GM18873 (cell line): ENCODE results near the gene NLN.
A peak's percentile ranks its signal among the peaks of the same experiment; 100 is the strongest.
"Not testable (repeated sequence)": the region's sequence is repeated elsewhere in the genome, so short reads cannot be mapped to it uniquely, and the experiment has no call there.

Experiments
- ATAC-seq: cut with Tn5 transposase; IDR thresholded peaks from one replicate; pipeline ENCODE4 v1.9.1; 2021; ENCODE audit warnings: mild to moderate bottlenecking, moderate library complexity, moderate number of reproducible peaks; ENCODE audit not compliant: unreplicated experiment, low FRiP score

Gene NLN

GRCh38 chr5:65721720-65722574 is at the start of gene NLN, which contains the start of gene SGTB:
Gene NLN, plus strand, starts transcription at chr5:65722205. Its CDS starts 169 bp downstream, at chr5:65722374.
Gene SGTB, minus strand, starts transcription at chr5:65722109. Its CDS starts 1,302 bp downstream, at chr5:65720807.
- ATAC-seq = peak; percentile 78

GRCh38 chr5:65672796-65673195 is 49.2 kb upstream of the NLN start:
- ATAC-seq = no peak

GRCh38 chr5:65674749-65675148 is 47.3 kb upstream of the NLN start:
- ATAC-seq = no peak

- ATAC-seq = not testable (repeated sequence)
Observed at GRCh38 chr5:65676056-65676455, 45.9 kb upstream of the NLN start.

- no peak for ATAC-seq
Observed at GRCh38 chr5:65682148-65682547, 39.9 kb upstream of the NLN start.

- ATAC-seq = no peak
Observed at GRCh38 chr5:65693121-65693520, 28.9 kb upstream of the NLN start.

GRCh38 chr5:65695162-65695755 is 26.7 kb upstream of the NLN start:
- no peak for ATAC-seq

GRCh38 chr5:65695896-65696295 is 26.1 kb upstream of the NLN start:
- no peak for ATAC-seq

GRCh38 chr5:65696892-65697291 is 25.1 kb upstream of the NLN start:
- ATAC-seq = no peak

GRCh38 chr5:65699338-65699737 is 22.7 kb upstream of the NLN start:
- no peak for ATAC-seq

GRCh38 chr5:65702036-65702435 is 20.0 kb upstream of the NLN start:
- no peak for ATAC-seq

- ATAC-seq = no peak
Observed at GRCh38 chr5:65704621-65705239, 17.3 kb upstream of the NLN start.

- no peak for ATAC-seq
Observed at GRCh38 chr5:65707663-65708062, 14.3 kb upstream of the NLN start.

- ATAC-seq = no peak
Observed at GRCh38 chr5:65708145-65708544, 13.9 kb upstream of the NLN start.

- ATAC-seq = no peak
Observed at GRCh38 chr5:65718576-65719310, 3.3 kb upstream of the NLN start.

- no peak for ATAC-seq
Observed at GRCh38 chr5:65721050-65721719, 820 bp upstream of the NLN start.

GRCh38 chr5:65722575-65723403 is 784 bp downstream of the NLN start:
- ATAC-seq = no peak

GRCh38 chr5:65727491-65728156 is 5.6 kb downstream of the NLN start:
- ATAC-seq = no peak

GRCh38 chr5:65728218-65728617 is 6.2 kb downstream of the NLN start:
- no peak for ATAC-seq
